ENCODE data around the gene HORMAD2.

- TF ChIP-seq CTCF (conservative IDR thresholded peaks at IDR 0.05 in 1 of 2, IDR thresholded peaks at IDR 0.05 in 1 of 2; ENCODE audit: low read depth in 1 of 2, low read length in 2 of 2) (no peak), EZH2 (IDR thresholded peaks at IDR 0.05; ENCODE audit: low read length, missing control alignments) (no peak)
Measured at GRCh38 chr22:30150212-30150611, 69.9 kb downstream of the HORMAD2 start.
